H9 (cell line): ENCODE measurements around the gene TENM4. TPM values are rescaled to one million over a fixed set of nuclear protein-coding genes. Genes with fewer than 3 reads are reported as not detected.

ENCODE experiments used
- DNase-seq: peaks from one replicate; pipeline ENCODE4 v3.0.0-alpha.2; 2017
- H2AFZ ChIP-seq: one replicate; pipeline ENCODE4 v1.6.1; 2013; ENCODE audit warnings: mild to moderate bottlenecking, low read length, control low read depth, moderate library complexity
- H2AK5ac ChIP-seq: 2 replicates; pipeline ENCODE4 v1.6.1; 2013; ENCODE audit warnings: low read length, control low read depth, mixed read lengths; ENCODE audit not compliant: insufficient read length
- H2BK120ac ChIP-seq: one replicate; pipeline ENCODE4 v1.6.1; 2013; ENCODE audit warnings: low read depth, mild to moderate bottlenecking, low read length, control low read depth, inconsistent platforms; ENCODE audit not compliant: poor library complexity, severe bottlenecking
- H2BK12ac ChIP-seq: 2 replicates; pipeline ENCODE4 v1.6.1; 2013; ENCODE audit warnings: low read length, control low read depth, mixed read lengths, low read depth; ENCODE audit not compliant: insufficient read length
- H2BK15ac ChIP-seq: 2 replicates; pipeline ENCODE4 v1.6.1; 2013; ENCODE audit warnings: low read depth, low read length, control low read depth
- H2BK20ac ChIP-seq: one replicate; pipeline ENCODE4 v1.6.1; 2013; ENCODE audit warnings: low read depth, mild to moderate bottlenecking, low read length, control low read depth, inconsistent platforms; ENCODE audit not compliant: poor library complexity, severe bottlenecking
- H2BK5ac ChIP-seq: 2 replicates; pipeline ENCODE4 v1.6.1; 2013; ENCODE audit warnings: low read length, control low read depth, mixed read lengths; ENCODE audit not compliant: insufficient read length
- H3K14ac ChIP-seq: 2 replicates; pipeline ENCODE4 v1.6.1; 2013; ENCODE audit warnings: low read length, control low read depth; ENCODE audit not compliant: insufficient read depth
- H3K18ac ChIP-seq: 2 replicates; pipeline ENCODE4 v1.6.1; 2013; ENCODE audit warnings: low read depth, mild to moderate bottlenecking, mixed read lengths, low read length, control low read depth; ENCODE audit not compliant: insufficient read length
- H3K23ac ChIP-seq: 2 replicates; pipeline ENCODE4 v1.6.1; 2013; ENCODE audit warnings: low read length, control low read depth, mixed read lengths, low read depth; ENCODE audit not compliant: insufficient read length
- H3K23me2 ChIP-seq: 2 replicates; pipeline ENCODE4 v1.6.1; 2013; ENCODE audit warnings: low read depth, mild to moderate bottlenecking, mixed read lengths, low read length, control low read depth; ENCODE audit not compliant: insufficient read length, poor library complexity, severe bottlenecking
- H3K27ac ChIP-seq: 2 replicates; pipeline ENCODE4 v1.5.1; 2013; ENCODE audit warnings: low read length, control low read depth, mixed read lengths, low read depth; ENCODE audit not compliant: insufficient read length
- H3K27me3 ChIP-seq: 2 replicates; pipeline ENCODE4 v1.6.1; 2013; ENCODE audit warnings: low read length, control low read depth, inconsistent platforms; ENCODE audit not compliant: insufficient read depth
- H3K4ac ChIP-seq: 2 replicates; pipeline ENCODE4 v1.6.1; 2013; ENCODE audit warnings: low read depth, mild to moderate bottlenecking, control low read depth, inconsistent platforms, low read length, moderate library complexity
- H3K4me1 ChIP-seq: 2 replicates; pipeline ENCODE4 v1.6.1; 2013; ENCODE audit warnings: low read length, control low read depth, inconsistent platforms; ENCODE audit not compliant: insufficient read depth
- H3K4me2 ChIP-seq: 2 replicates; pipeline ENCODE4 v1.6.1; 2013; ENCODE audit warnings: low read length, control low read depth, mixed read lengths; ENCODE audit not compliant: insufficient read length, insufficient read depth
- H3K56ac ChIP-seq: 2 replicates; pipeline ENCODE4 v1.6.1; 2013; ENCODE audit warnings: low read depth, mild to moderate bottlenecking, mixed read lengths, low read length, control low read depth; ENCODE audit not compliant: insufficient read length
- H3K79me1 ChIP-seq: 2 replicates; pipeline ENCODE4 v1.6.1; 2013; ENCODE audit warnings: low read depth, mild to moderate bottlenecking, moderate library complexity, low read length, control low read depth, inconsistent platforms; ENCODE audit not compliant: insufficient read depth, poor library complexity, severe bottlenecking
- H3K79me2 ChIP-seq: 2 replicates; pipeline ENCODE4 v1.6.1; 2013; ENCODE audit warnings: low read length, control low read depth, inconsistent platforms; ENCODE audit not compliant: insufficient read depth
- H3K9ac ChIP-seq: 2 replicates; pipeline ENCODE4 v1.6.1; 2013; ENCODE audit warnings: low read length, control low read depth, mixed read lengths; ENCODE audit not compliant: insufficient read length; ENCODE audit errors: extremely low read depth
- H3K9me3 ChIP-seq: one replicate; pipeline ENCODE4 v1.6.1; 2013; ENCODE audit warnings: low read depth, low read length, inconsistent platforms; ENCODE audit not compliant: control insufficient read depth
- H3T11ph ChIP-seq: one replicate; pipeline ENCODE4 v1.6.1; 2013; ENCODE audit warnings: mild to moderate bottlenecking, low read length, control low read depth, inconsistent platforms
- H4K20me1 ChIP-seq: one replicate; pipeline ENCODE4 v1.6.1; 2013; ENCODE audit not compliant: control insufficient read depth, insufficient read length, insufficient read depth
- H4K5ac ChIP-seq: 2 replicates; pipeline ENCODE4 v1.6.1; 2013; ENCODE audit warnings: low read depth, mild to moderate bottlenecking, mixed read lengths, low read length, control low read depth; ENCODE audit not compliant: insufficient read length
- H4K8ac ChIP-seq: replicated peaks from 2 replicates; pipeline ENCODE4 v1.6.1; 2013; ENCODE audit warnings: low read length, control low read depth, mixed read lengths, low read depth; ENCODE audit not compliant: insufficient read length
- H4K91ac ChIP-seq: 2 replicates; pipeline ENCODE4 v1.6.1; 2013; ENCODE audit warnings: low read depth, mild to moderate bottlenecking, moderate library complexity, mixed read lengths, low read length, control low read depth; ENCODE audit not compliant: insufficient read length
- H3K27ac Mint-ChIP-seq, 3 experiments: 2 replicates in 2 of 3; 3 replicates in 1 of 3; pipeline ENCODE4 v1.8.0; 2020 to 2021; ENCODE audit warnings: mixed read lengths in 3 of 3, mild to moderate bottlenecking in 1 of 3, moderate library complexity in 1 of 3
- H3K27me3 Mint-ChIP-seq: 2 replicates; pipeline ENCODE4 v1.8.0; 2021; ENCODE audit warnings: low read depth, mild to moderate bottlenecking, moderate library complexity, mixed read lengths
- H3K36me3 Mint-ChIP-seq, 3 experiments: 2 replicates in 2 of 3; 3 replicates in 1 of 3; pipeline ENCODE4 v1.8.0; 2020 to 2021; ENCODE audit warnings: low read depth in 3 of 3, mixed read lengths in 3 of 3; ENCODE audit not compliant: insufficient read depth in 1 of 3
- H3K4me1 Mint-ChIP-seq, 2 experiments: 2 replicates each; pipeline ENCODE4 v1.8.0; 2020; ENCODE audit warnings: mixed read lengths in 2 of 2
- H3K4me3 Mint-ChIP-seq, 2 experiments: 2 replicates in 1 of 2; 3 replicates in 1 of 2; pipeline ENCODE4 v1.8.0; 2020 to 2021; ENCODE audit warnings: mild to moderate bottlenecking in 2 of 2, mixed read lengths in 2 of 2, moderate library complexity in 1 of 2
- H3K9me3 Mint-ChIP-seq, 2 experiments: 2 replicates in 1 of 2; 3 replicates in 1 of 2; pipeline ENCODE4 v1.8.0; 2020; ENCODE audit warnings: mild to moderate bottlenecking in 2 of 2, mixed read lengths in 2 of 2, moderate library complexity in 1 of 2
- CTCF ChIP-seq: fragments of 200-600 bp; sonication (generic); conservative IDR thresholded peaks from 3 replicates; pipeline ENCODE4 v1.8.0; 2021; ENCODE audit warnings: antibody characterized with exemption, mild to moderate bottlenecking
- WGBS: extraction: QIAGEN DNeasy Blood & Tissue Kit; methylation state at CpG from one replicate; pipeline ENCODE4 v1.1.7; 2013; ENCODE audit warnings: missing lambda C conversion rate, low lambda C conversion rate, mixed read lengths; ENCODE audit not compliant: insufficient read length; ENCODE audit errors: extremely low coverage; 5-methylcytosine and 5-hydroxymethylcytosine counted together
- total RNA-seq: library from RNA; stranded (reverse); gene quantifications from 2 replicates; pipeline ENCODE4 v1.2.1, GENCODE V29; 2021

Gene TENM4
- total RNA-seq, 1 experiment from 2014 or later: 4.6 TPM

- H2BK120ac ChIP-seq: no peak overlapping the region
- peaks cover 39 to 42% of the 10 kb centered on the region in 2 experiments for H3K4me1 Mint-ChIP-seq
Measured at GRCh38 chr11:78938971-78939370, 501.9 kb downstream of the TENM4 start.

More at GRCh38 chr11:78938971-78939370, 501.9 kb downstream of the TENM4 start:
- Histone ChIP-seq H3K18ac (no peak overlapping the region), H3K4ac (no peak overlapping the region), H3K9ac (no peak overlapping the region), H2BK5ac (no peak overlapping the region), H3K79me2 (no peaks in the 10 kb centered on the region), H3K9me3 (no peaks in the 10 kb centered on the region), H3K23ac (no peak overlapping the region), H3K79me1 (no peaks in the 10 kb centered on the region), H2BK12ac (no peak overlapping the region), H3K27ac (no peak overlapping the region), H4K8ac (no peak overlapping the region), H4K20me1 (no peaks in the 10 kb centered on the region), H4K91ac (no peak overlapping the region), H2AFZ (no peak overlapping the region), H2AK5ac (no peak overlapping the region), H4K5ac (no peak overlapping the region), H2BK15ac (no peak overlapping the region), H3K27me3 (no peaks in the 10 kb centered on the region; the same call in 1 of the 2 replicates), H3T11ph (no peak overlapping the region), H2BK20ac (no peak overlapping the region), H3K14ac (no peak overlapping the region), H3K4me2 (no peak overlapping the region), H3K56ac (no peak overlapping the region), H3K4me1 (peaks cover 6% of the 10 kb centered on the region; the same call in 1 of the 2 replicates), H3K23me2 (no peaks in the 10 kb centered on the region)
- Mint-ChIP-seq H3K27me3 (peaks cover 38% of the 10 kb centered on the region), H3K4me3 (no peak overlapping the region), H3K27ac (no peak overlapping the region), H3K36me3 (no peaks in the 10 kb centered on the region), H3K9me3 (no peaks in the 10 kb centered on the region)
- DNase-seq: no peak
- no CpG with 5 or more reads among the region's 7 CpGs for WGBS
- no peak for TF ChIP-seq CTCF
